Activated T-cell treated with anti-CD3 and anti-CD28 coated beads for 1 hour (primary cell): Measurements from ENCODE around the gene P4HTM.

Experiments used
- DNase-seq: peaks from one replicate; pipeline ENCODE4 v3.0.0-alpha.2; 2020; ENCODE audit warnings: low read depth

P4HTM gene, protein sequence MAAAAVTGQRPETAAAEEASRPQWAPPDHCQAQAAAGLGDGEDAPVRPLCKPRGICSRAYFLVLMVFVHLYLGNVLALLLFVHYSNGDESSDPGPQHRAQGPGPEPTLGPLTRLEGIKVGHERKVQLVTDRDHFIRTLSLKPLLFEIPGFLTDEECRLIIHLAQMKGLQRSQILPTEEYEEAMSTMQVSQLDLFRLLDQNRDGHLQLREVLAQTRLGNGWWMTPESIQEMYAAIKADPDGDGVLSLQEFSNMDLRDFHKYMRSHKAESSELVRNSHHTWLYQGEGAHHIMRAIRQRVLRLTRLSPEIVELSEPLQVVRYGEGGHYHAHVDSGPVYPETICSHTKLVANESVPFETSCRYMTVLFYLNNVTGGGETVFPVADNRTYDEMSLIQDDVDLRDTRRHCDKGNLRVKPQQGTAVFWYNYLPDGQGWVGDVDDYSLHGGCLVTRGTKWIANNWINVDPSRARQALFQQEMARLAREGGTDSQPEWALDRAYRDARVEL

DNA sequence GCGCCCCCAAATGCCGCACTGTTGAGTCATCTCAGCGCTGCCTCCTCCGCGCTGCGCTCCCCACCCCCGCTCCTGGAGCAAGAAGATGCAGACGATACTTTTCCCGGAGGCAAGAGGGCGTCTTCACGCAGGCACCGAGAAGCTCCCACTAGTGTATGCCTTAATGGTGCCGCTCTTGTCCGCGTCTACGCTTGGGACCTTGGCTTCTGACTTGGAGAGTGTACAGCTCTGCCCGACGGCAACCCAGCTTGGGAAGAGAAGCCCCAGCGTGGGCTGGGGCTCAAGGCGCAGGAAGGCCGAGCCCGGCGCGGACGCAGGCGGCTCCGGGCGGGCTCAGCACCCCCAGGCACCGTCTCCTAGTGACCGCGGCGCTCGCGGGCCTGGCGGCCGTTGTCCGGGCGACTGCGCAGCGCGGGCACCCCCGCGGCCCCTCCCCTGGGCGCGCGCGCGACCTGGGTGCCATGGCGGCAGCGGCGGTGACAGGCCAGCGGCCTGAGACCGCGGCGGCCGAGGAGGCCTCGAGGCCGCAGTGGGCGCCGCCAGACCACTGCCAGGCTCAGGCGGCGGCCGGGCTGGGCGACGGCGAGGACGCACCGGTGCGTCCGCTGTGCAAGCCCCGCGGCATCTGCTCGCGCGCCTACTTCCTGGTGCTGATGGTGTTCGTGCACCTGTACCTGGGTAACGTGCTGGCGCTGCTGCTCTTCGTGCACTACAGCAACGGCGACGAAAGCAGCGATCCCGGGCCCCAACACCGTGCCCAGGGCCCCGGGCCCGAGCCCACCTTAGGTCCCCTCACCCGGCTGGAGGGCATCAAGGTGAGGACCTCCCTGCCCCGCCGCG lies at the start of gene P4HTM:
TSS of gene P4HTM (plus strand) at position 446 of the 840 bp plus-strand sequence. CDS start at position 462, 16 bp downstream.
- DNase-seq: peak; percentile 69

DNA sequence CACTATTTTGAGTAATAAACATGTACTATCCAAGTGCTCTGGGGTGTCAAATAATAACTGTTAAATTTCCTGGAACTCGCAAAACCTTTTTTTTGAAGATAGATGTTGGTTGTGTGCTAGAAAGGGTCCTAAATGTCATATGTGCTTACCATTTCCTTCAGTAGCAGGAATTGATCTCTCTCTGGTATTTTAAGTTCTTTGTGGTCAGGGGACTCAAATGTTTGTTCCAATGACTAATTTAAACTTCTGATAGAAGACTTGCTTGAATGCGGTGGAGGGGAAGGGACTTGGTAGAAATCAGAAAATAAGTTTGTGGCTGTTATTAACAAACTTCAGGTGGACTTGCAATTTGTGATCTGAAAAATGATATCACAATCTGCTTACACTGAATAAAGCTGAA lies 44.6 kb upstream of the P4HTM start:
- no peak for DNase-seq

DNA sequence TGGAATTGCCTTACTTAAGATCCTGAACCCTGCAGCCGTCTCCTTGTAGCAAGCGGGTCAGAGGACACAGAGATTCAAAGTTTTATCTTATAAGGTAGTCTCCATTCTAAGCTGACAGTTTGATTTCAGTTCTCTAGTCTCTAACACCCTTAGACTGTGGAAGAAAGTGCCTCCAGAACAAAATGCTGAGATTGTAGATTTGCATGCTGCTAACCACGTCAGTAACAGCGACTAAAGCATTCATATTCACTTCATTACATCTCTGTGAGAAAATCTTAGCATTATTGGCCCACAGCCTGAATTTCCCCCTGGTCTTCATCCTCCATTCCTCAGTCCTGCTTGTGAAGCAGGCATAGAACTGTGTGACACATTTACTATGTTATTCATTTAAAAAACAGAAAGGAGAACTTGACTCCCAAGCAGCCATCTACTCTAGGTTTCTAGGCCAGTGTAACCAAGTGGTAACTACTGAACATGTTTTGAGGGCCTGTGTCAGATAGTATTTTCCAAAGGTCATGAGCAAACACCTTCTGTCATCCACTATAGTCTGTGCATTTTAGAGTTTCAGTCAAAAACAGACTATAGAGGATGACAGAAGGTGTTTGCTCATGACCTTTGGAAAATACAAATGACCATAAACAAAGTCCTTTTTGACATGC lies 44.0 kb upstream of the P4HTM start:
- DNase-seq: no peak

DNA sequence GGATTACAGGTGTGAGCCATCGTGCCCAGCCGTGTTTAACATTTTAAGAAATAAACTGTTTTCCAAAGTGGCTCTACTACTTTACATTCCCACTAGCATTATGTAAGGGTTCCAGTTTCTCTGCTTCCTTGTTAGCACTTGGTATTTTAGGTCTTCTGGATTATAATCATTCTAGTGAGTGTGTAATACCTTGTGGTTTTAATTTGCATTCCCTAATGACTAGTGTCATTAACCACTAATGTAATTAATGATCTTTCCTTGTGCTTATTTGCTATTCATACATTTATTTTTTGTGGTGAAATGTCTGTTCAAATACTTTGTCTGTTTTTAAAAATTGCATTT lies 40.7 kb upstream of the P4HTM start:
- no peak for DNase-seq

- DNase-seq: no peak
Measured at GRCh38 chr3:48950051-48950450, 40.0 kb upstream of the P4HTM start.

DNA sequence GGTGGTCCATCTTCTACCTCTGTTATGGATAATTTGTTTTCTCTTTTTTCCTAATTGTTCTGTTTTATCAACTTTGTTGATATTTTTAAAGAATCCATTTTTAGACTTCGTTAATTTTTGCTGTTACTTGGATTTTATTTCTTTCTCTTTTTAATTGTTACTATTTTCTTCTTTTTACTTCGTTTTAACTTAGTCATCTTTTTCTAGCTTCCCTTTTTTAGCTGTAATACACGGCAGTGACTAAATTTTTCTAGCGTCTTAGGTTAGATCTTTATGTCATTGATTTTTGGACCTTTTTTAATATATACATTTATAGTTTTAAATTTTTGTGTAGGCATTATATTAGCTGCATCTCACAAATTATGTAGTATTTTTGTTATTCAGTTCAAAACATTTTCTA lies 38.3 kb upstream of the P4HTM start:
- DNase-seq: no peak

GRCh38 chr3:48952510-48953118 lies 37.4 kb upstream of the P4HTM start:
- DNase-seq: peak; percentile 46

DNA sequence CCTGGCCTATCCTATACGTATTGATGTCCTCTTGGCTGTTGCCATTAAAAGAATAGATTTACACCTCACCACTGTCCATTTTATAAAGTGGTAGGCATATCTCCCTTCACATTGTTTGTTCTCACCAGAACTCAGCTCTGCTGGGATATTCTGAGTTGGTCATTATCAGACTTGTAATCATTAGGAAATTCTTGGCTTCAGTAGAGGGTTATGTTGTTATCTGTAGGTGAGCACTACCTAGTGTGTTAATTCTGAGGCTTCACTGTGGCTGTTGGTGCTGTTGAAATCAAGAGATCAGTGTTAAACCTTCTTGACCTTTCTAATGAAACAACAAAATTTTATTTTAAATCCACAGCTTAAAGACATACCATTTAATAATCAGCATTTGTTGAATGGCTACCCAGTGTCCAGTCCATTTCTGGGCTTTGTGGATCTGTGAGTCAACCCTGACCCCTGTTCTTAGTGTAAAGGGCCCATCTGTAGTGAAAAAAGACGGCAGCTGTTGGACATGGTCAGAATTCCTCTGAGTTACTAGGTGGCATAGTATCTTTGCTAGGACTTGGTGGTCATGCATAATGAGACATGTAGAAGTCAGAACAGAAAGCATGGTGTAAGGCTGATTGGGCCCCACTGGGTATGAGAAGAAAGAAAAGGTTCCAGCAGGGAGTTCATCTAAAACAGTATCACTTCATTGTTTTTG lies 32.9 kb upstream of the P4HTM start:
- DNase-seq: no peak

GRCh38 chr3:48960841-48961413 lies 29.1 kb upstream of the P4HTM start:
- no peak for DNase-seq

DNA sequence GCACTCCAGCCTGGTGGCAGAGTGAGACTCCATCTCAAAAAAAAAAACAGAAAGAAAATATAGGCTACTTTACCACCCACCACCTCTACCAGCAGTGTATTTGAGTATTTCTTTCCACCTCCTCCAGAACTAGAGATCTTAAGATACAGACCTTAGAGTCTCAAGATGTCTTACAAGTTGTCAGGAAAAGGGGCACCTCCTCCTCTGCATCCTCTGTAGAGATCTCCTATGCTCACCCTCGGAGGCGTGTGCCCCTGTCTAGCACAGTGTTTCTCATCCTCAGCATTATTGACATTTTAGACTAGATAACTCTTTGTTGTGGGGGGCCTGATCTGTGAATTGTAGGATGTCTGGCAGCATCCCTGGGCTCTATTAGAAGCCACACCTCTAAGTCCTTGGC lies 27.7 kb upstream of the P4HTM start:
- no peak for DNase-seq

- DNase-seq: no peak
Measured at GRCh38 chr3:48962939-48963338, 27.1 kb upstream of the P4HTM start.

DNA sequence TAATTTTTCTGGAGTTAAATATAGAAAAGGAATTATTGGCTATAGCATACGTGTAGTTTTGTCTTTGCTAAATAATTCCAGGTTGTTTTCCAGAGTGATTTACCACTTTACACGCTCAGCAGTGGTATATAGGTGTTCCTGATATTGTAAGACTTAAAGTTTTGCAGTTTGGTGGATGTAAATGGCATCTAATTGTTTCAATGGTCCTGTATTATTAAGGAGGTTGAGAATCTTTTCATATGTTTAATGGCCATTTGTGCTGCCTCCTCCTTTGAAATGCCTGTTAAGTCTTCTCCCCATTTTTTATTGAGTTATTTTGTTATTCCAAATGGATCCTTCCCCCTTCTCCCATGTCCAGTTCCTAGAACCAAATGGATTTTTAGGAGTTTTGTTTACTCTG lies 26.4 kb upstream of the P4HTM start:
- DNase-seq: no peak

- no peak for DNase-seq
Measured at GRCh38 chr3:48966367-48966766, 23.7 kb upstream of the P4HTM start.

GRCh38 chr3:48966876-48967361 lies 23.1 kb upstream of the P4HTM start:
- no peak for DNase-seq

- DNase-seq: no peak
Measured at GRCh38 chr3:48970586-48970985, 19.5 kb upstream of the P4HTM start.

- no peak for DNase-seq
Measured at GRCh38 chr3:48974076-48974864, 15.8 kb upstream of the P4HTM start.

DNA sequence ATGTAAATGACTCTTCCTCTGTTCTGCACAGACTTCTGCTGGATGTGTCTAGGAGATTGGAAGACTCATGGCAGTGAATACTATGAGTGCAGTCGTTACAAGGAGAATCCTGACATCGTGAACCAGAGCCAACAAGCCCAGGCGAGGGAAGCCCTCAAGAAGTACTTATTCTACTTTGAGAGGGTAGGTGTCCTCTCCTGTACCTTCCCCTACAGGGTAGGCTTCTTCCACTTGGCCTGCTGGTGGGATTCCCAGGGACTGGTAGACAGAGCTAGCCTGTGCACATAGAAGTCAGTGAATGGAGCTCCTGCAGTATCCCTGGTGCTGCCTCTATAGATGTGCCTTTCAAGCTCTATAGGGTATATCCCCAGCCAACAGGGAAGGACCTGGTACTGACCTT lies 10.6 kb upstream of the P4HTM start:
- DNase-seq: no peak

DNA sequence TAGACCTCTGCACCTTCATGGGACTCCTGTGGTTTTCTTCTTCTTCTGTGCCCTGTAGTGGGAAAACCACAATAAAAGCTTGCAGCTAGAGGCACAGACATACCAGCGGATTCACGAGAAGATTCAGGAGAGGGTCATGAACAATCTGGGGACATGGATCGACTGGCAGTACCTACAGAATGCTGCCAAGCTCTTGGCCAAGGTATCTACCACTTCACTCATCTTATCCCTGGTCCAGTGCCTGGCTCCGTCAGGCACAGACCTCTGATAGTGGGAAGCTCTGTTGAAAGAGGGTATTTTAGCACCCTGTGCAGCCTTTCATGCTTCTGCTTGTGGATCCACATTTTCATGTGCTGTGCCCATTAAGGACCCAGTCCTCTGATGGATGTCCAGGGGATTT lies 9.7 kb upstream of the P4HTM start:
- no peak for DNase-seq

DNA sequence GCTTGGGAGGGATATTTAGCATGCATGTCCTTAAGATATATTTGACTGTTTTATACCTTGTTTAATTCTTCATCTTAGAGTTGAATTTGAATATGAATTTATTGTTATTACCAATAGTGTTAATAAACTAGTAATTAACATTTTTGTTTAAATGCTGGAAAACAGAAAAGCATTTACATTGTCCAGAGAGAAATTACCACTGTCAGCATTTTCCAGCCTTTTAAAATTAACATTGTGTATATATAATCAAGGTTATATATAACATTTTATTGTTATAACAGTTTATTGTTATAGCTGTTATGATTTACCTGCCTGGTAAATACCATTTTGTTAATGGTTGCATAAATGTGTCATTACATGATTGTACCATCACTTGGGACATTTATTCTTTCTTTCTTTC lies 8.0 kb upstream of the P4HTM start:
- no peak for DNase-seq

DNA sequence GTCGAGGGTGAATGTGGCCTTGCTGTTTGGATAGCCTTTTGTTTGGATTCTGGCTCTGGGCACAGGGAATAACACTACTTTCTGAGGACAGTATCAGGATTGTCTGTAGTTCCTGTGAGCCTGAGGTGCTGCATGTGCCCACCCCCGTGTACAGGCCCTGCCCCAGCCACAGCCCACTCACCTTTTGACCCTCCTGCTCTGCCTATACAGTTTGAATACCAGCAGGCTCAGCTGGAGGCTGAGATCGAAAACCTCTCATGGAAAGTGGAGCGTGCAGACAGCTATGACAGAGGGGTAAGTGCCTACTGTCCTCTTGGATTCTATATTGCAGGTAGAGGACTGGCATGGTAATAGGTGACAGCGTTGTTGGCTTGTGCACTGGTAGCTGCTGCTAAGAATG lies 7.4 kb upstream of the P4HTM start:
- no peak for DNase-seq
